CD4-positive, alpha-beta T cell (primary cell): ENCODE results near the gene C19orf25. TPM values are rescaled to one million over a fixed set of nuclear protein-coding genes. Genes with fewer than 3 reads are reported as not detected.

ENCODE experiments used
- ATAC-seq: fragments of 200-7000 bp; cut with Tn5 transposase; one replicate; pipeline ENCODE4 v1.10.0; 2022; ENCODE audit warnings: mild to moderate bottlenecking; ENCODE audit not compliant: poor library complexity
- CTCF ChIA-PET: fragments of 350-600 bp; sonication (Branson Sonifier 250); formaldehyde crosslinking; loops from one replicate; lab custom pipeline; 2021; ENCODE audit warnings: antibody characterized with exemption, inconsistent platforms; lab: Charles Lee
- POLR2A ChIA-PET: fragments of 350-600 bp; sonication (Branson Sonifier 250); formaldehyde crosslinking; loops from one replicate; lab custom pipeline; 2021; ENCODE audit warnings: antibody characterized with exemption, inconsistent platforms; lab: Charles Lee
- DNase-seq, 14 experiments: peaks; one replicate each; pipeline ENCODE4 v3.0.0-alpha.2; 2013 to 2020; ENCODE audit warnings: mixed read lengths in 2 of 14
- H3K27ac ChIP-seq, 2 donors: one replicate each; pipeline versions ENCODE4 v1.5.1 to v1.7.0; 2013; ENCODE audit warnings: low read length in 2 of 2, low read depth in 1 of 2, mild to moderate bottlenecking in 1 of 2
- H3K27me3 ChIP-seq, 2 experiments: 1 replicate in 1 of 2; 2 replicates in 1 of 2; pipeline versions ENCODE4 v1.6.1 to v1.7.0; 2013; ENCODE audit warnings: low read length in 2 of 2, control low read depth in 1 of 2, mild to moderate bottlenecking in 1 of 2, moderate library complexity in 1 of 2; ENCODE audit not compliant: insufficient read depth in 2 of 2, control insufficient read depth in 1 of 2
- H3K36me3 ChIP-seq: one replicate; pipeline ENCODE4 v1.6.1; 2013; ENCODE audit warnings: low read length, control low read depth; ENCODE audit not compliant: insufficient read depth
- H3K4me1 ChIP-seq: one replicate; pipeline ENCODE4 v1.6.1; 2013; ENCODE audit warnings: low read length, control low read depth; ENCODE audit not compliant: insufficient read depth
- H3K4me3 ChIP-seq: one replicate; pipeline ENCODE4 v1.5.1; 2013; ENCODE audit warnings: mild to moderate bottlenecking, low read length, moderate library complexity
- H3K9me3 ChIP-seq, 2 experiments: 1 replicate in 1 of 2; 2 replicates in 1 of 2; pipeline versions ENCODE4 v1.6.1 to v1.7.0; 2013; ENCODE audit warnings: low read length in 2 of 2, mild to moderate bottlenecking in 2 of 2, control low read depth in 1 of 2, moderate library complexity in 1 of 2; ENCODE audit not compliant: control insufficient read depth in 1 of 2, insufficient read depth in 1 of 2
- H3K27ac Mint-ChIP-seq: one replicate; pipeline ENCODE4 v1.8.0; 2020; ENCODE audit warnings: mixed read lengths
- H3K27me3 Mint-ChIP-seq: one replicate; pipeline ENCODE4 v1.8.0; 2021; ENCODE audit warnings: mixed read lengths
- H3K36me3 Mint-ChIP-seq: one replicate; pipeline ENCODE4 v1.8.0; 2021; ENCODE audit warnings: low read depth, mixed read lengths
- H3K4me1 Mint-ChIP-seq: one replicate; pipeline ENCODE4 v1.8.0; 2021; ENCODE audit warnings: low read depth, mixed read lengths
- H3K4me3 Mint-ChIP-seq: one replicate; pipeline ENCODE4 v1.8.0; 2020; ENCODE audit warnings: mild to moderate bottlenecking, mixed read lengths
- H3K9me3 Mint-ChIP-seq: one replicate; pipeline ENCODE4 v1.8.0; 2020; ENCODE audit warnings: mixed read lengths
- CTCF ChIP-seq: fragments of 200-600 bp; IDR thresholded peaks from one replicate; pipeline ENCODE4 v1.8.0; 2022; ENCODE audit warnings: antibody characterized with exemption, mild to moderate bottlenecking
- intact Hi-C, 2 experiments: fragments of 100-400 bp; cut with DNase I in 1 of 2; cut with micrococcal nuclease in 1 of 2; formaldehyde crosslinking; loops; one replicate each; pipeline versions ENCODE4 v1.15.1 to v1.9.0; 2023 to 2025; cut with DNase I, micrococcal nuclease
- total RNA-seq, 174 experiments: library from RNA in 2 of 174; stranded (reverse) in 2 of 174; gene quantifications; one replicate each; pipeline ENCODE4 v1.2.3 and lab custom pipeline; 2021 to 2026

Gene C19orf25
- total RNA-seq, 2 experiments from 2014 or later = 14.9 to 15.8 TPM

DNA sequence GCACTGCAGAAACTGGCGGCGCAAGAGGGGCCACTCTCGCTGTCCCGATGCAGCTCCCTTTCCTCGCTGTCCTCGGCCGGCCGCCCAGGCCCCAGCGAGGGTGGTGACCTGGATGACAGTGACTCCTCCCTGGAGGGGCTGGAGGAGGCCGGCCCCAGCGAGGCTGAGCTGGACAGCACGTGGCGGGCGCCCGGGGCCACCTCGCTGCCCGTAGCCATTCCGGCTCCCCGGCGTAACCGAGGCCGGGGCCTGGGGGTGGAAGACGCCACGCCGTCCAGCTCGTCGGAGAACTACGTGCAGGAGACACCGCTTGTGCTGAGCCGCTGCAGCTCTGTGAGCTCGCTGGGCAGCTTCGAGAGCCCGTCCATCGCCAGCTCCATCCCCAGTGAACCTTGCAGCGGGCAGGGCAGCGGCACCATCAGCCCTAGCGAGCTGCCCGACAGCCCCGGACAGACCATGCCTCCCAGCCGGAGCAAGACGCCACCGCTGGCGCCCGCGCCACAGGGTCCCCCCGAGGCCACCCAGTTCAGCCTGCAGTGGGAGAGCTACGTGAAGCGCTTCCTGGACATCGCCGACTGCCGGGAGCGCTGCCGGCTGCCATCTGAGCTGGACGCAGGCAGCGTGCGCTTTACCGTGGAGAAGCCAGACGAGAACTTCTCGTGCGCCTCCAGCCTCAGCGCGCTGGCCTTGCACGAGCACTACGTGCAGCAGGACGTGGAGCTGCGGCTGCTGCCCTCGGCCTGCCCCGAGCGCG is 12.4 kb downstream of the C19orf25 start:
- no peak overlapping the region for H3K27ac ChIP-seq
- no peak overlapping the region for H3K4me3 ChIP-seq
- no peaks in the 10 kb centered on the region for H3K36me3 Mint-ChIP-seq
- DNase-seq = no peak
- no peak overlapping the region for H3K27ac Mint-ChIP-seq
- peaks cover 54% of the 10 kb centered on the region for H3K4me1 ChIP-seq
- TF ChIP-seq CTCF = no peak
- peaks cover 13 to 25% of the 10 kb centered on the region in 2 experiments for H3K27me3 ChIP-seq
- H3K9me3 Mint-ChIP-seq = no peaks in the 10 kb centered on the region
- peaks cover 3% of the 10 kb centered on the region for H3K4me1 Mint-ChIP-seq
- peaks cover 0 to 16% of the 10 kb centered on the region in 2 experiments for H3K9me3 ChIP-seq
- no peaks in the 10 kb centered on the region for H3K36me3 ChIP-seq
- ChIA-PET POLR2A (interaction anchor here (0.8 to 1.3 kb wide), 5 partner anchors 9 to 197 kb away, joined by 3 to 5 read pairs (median 3); partner anchors contain the start of gene CIRBP), CTCF (no interaction called here)
- ATAC-seq = no peak
- no peaks in the 10 kb centered on the region for H3K27me3 Mint-ChIP-seq
- intact Hi-C loops = loop anchor here in 1 of 2 experiments (1.0 kb wide), 1 partner anchor 27 kb away; no protein-coding TSS in a partner anchor
- no peak overlapping the region for H3K4me3 Mint-ChIP-seq

- CTCF ChIA-PET = interaction anchor here (0.9 to 1.3 kb wide), 2 partner anchors 10 to 21 kb away, joined by 3 to 4 read pairs; no protein-coding TSS in a partner anchor
These were observed 13.0 kb downstream of the C19orf25 start for GRCh38 chr19:1466018-1466460.

More at GRCh38 chr19:1466018-1466460, 13.0 kb downstream of the C19orf25 start:
- peak; percentile 3 for TF ChIP-seq CTCF
- Mint-ChIP-seq H3K4me3 (no peak overlapping the region), H3K36me3 (no peaks in the 10 kb centered on the region), H3K4me1 (no peaks in the 10 kb centered on the region), H3K27me3 (no peaks in the 10 kb centered on the region), H3K9me3 (no peaks in the 10 kb centered on the region), H3K27ac (no peak overlapping the region)
- ATAC-seq (no peak), DNase-seq (no peak)
- H3K27ac ChIP-seq = no peak overlapping the region
- H3K27me3 ChIP-seq = peaks cover 13 to 25% of the 10 kb centered on the region in 2 experiments
- POLR2A ChIA-PET = interaction anchor here (0.7 to 1.2 kb wide), 4 partner anchors 8 to 23 kb away, joined by 3 to 5 read pairs (median 3); no protein-coding TSS in a partner anchor
- H3K4me1 ChIP-seq = peaks cover 48% of the 10 kb centered on the region
- no peaks in the 10 kb centered on the region for H3K36me3 ChIP-seq
- intact Hi-C loops = no loop called here
- H3K9me3 ChIP-seq = peaks cover 0 to 15% of the 10 kb centered on the region in 2 experiments
- H3K4me3 ChIP-seq = no peak overlapping the region
